HEK293T (cell line): Measurements from ENCODE around the gene AP3B1.

Experiments
- ARNT ChIP-seq: fragments of 450-650 bp; IDR thresholded peaks from 2 replicates; pipeline ENCODE4 v1.6.1; 2017; ENCODE audit warnings: mild to moderate bottlenecking
- BHLHE40 ChIP-seq: fragments of 450-650 bp; IDR thresholded peaks from 2 replicates; pipeline ENCODE4 v1.6.1; 2016; ENCODE audit warnings: mild to moderate bottlenecking, moderate library complexity, borderline replicate concordance
- ELF4 ChIP-seq: fragments of 450-650 bp; IDR thresholded peaks from 2 replicates; pipeline ENCODE4 v1.6.1; 2017; ENCODE audit warnings: antibody characterized with exemption
- FOXA1 ChIP-seq: fragments of 450-650 bp; IDR thresholded peaks from 2 replicates; pipeline ENCODE4 v1.6.1; 2016; ENCODE audit warnings: mild to moderate bottlenecking
- FOXK2 ChIP-seq: fragments of 450-650 bp; IDR thresholded peaks from 2 replicates; pipeline ENCODE4 v1.6.1; 2016; ENCODE audit warnings: mild to moderate bottlenecking
- FOXM1 ChIP-seq: fragments of 450-650 bp; IDR thresholded peaks from 2 replicates; pipeline ENCODE4 v1.6.1; 2017; ENCODE audit warnings: mild to moderate bottlenecking, borderline replicate concordance
- L3MBTL2 ChIP-seq: fragments of 450-650 bp; conservative IDR thresholded peaks from 2 replicates; pipeline ENCODE4 v1.6.1; 2016; ENCODE audit warnings: mild to moderate bottlenecking
- NFRKB ChIP-seq: fragments of 450-650 bp; IDR thresholded peaks from 2 replicates; pipeline ENCODE4 v1.6.1; 2016; ENCODE audit warnings: mild to moderate bottlenecking, moderate library complexity
- PKNOX1 ChIP-seq: fragments of 450-650 bp; IDR thresholded peaks from 2 replicates; pipeline ENCODE4 v1.6.1; 2016
- SP1 ChIP-seq: fragments of 450-650 bp; IDR thresholded peaks from 2 replicates; pipeline ENCODE4 v1.6.1; 2017
- SUZ12 ChIP-seq: fragments of 450-650 bp; IDR thresholded peaks from 2 replicates; pipeline ENCODE4 v1.6.1; 2016; ENCODE audit warnings: mild to moderate bottlenecking
- TARDBP ChIP-seq: fragments of 450-650 bp; IDR thresholded peaks from 2 replicates; pipeline ENCODE4 v1.6.1; 2016
- ZNF384 ChIP-seq: fragments of 450-650 bp; IDR thresholded peaks from 2 replicates; pipeline ENCODE4 v1.6.1; 2016

GRCh38 chr5:78215972-78216371, 78.5 kb downstream of the AP3B1 start:
- TF ChIP-seq FOXK2, result no peak
- no peak for TF ChIP-seq FOXM1
- TF ChIP-seq SP1, result no peak
- TF ChIP-seq FOXA1, result no peak
- no peak for TF ChIP-seq SUZ12
- TF ChIP-seq ARNT, result no peak
- TF ChIP-seq ZNF384, result no peak
- TF ChIP-seq BHLHE40, result no peak
- TF ChIP-seq PKNOX1, result no peak
- no peak for TF ChIP-seq TARDBP
- TF ChIP-seq ELF4, result no peak
- TF ChIP-seq NFRKB, result no peak
- no peak for TF ChIP-seq L3MBTL2
